Activated CD4-positive, alpha-beta memory T cell treated with anti-CD3 and anti-CD28 coated beads for 36 hours (primary cell): ENCODE results near the gene TMC3. TPM values are rescaled to one million over a fixed set of nuclear protein-coding genes. Genes with fewer than 3 reads are reported as not detected.

ENCODE experiments used
- CTCF ChIA-PET: fragments of 350-600 bp; sonication (Branson Sonifier 250); formaldehyde crosslinking; loops from one replicate; lab custom pipeline; 2021; ENCODE audit warnings: antibody characterized with exemption, inconsistent platforms; lab: Charles Lee
- POLR2A ChIA-PET: fragments of 350-600 bp; sonication (Branson Sonifier 250); formaldehyde crosslinking; loops from one replicate; lab custom pipeline; 2021; ENCODE audit warnings: antibody characterized with exemption; lab: Charles Lee
- DNase-seq: peaks from one replicate; pipeline ENCODE4 v3.0.0-alpha.2; 2020
- H3K27ac Mint-ChIP-seq: one replicate; pipeline ENCODE4 v1.8.0; 2021; ENCODE audit warnings: mixed read lengths
- H3K27me3 Mint-ChIP-seq: one replicate; pipeline ENCODE4 v1.8.0; 2021; ENCODE audit warnings: mixed read lengths
- H3K36me3 Mint-ChIP-seq: one replicate; pipeline ENCODE4 v1.8.0; 2021; ENCODE audit warnings: mixed read lengths
- H3K4me1 Mint-ChIP-seq: one replicate; pipeline ENCODE4 v1.8.0; 2021; ENCODE audit warnings: low read depth, mixed read lengths
- H3K4me3 Mint-ChIP-seq: one replicate; pipeline ENCODE4 v1.8.0; 2021; ENCODE audit warnings: mild to moderate bottlenecking, mixed read lengths
- H3K9me3 Mint-ChIP-seq: one replicate; pipeline ENCODE4 v1.8.0; 2021; ENCODE audit warnings: mixed read lengths
- intact Hi-C: fragments of 100-400 bp; cut with micrococcal nuclease; formaldehyde crosslinking; loops from one replicate; pipeline ENCODE4 v1.15.1; 2023
- total RNA-seq, 2 experiments: library from RNA; stranded (reverse); gene quantifications; one replicate each; pipeline ENCODE4 v1.2.3, GENCODE V29; 2021

Gene TMC3
- total RNA-seq, 2 experiments from 2014 or later, result not detected

GRCh38 chr15:81296673-81297072 is 77.3 kb downstream of the TMC3 start:
- ChIA-PET CTCF (interaction anchor here (0.9 to 2.5 kb wide), 7 partner anchors 11 to 40 kb away, joined by 3 to 28 read pairs (median 4); partner anchors contain the start of gene STARD5), POLR2A (interaction anchor here (1.1 to 4.8 kb wide), 8 partner anchors 8 to 295 kb away, joined by 3 to 20 read pairs (median 6); partner anchors contain the start of gene STARD5)
- Mint-ChIP-seq H3K9me3 (no peaks in the 10 kb centered on the region), H3K4me3 (peak overlapping the region; percentile 99), H3K27me3 (no peaks in the 10 kb centered on the region), H3K4me1 (peaks cover 80% of the 10 kb centered on the region), H3K27ac (peak overlapping the region; percentile 99), H3K36me3 (peaks cover 32% of the 10 kb centered on the region)
- intact Hi-C loops, result loop anchor here (1.0 to 10.0 kb wide), 4 partner anchors 104 to 1322 kb away; partner anchors contain the start of genes BCL2A1 and FAH
- peak; percentile 89 for DNase-seq

- intact Hi-C loops, result loop anchor here (1.0 to 10.0 kb wide), 4 partner anchors 104 to 1321 kb away; partner anchors contain the start of genes BCL2A1 and FAH
- peak overlapping the region; percentile 99 for H3K27ac Mint-ChIP-seq
- peaks cover 31% of the 10 kb centered on the region for H3K36me3 Mint-ChIP-seq
- ChIA-PET CTCF (interaction anchor here (0.9 to 2.5 kb wide), 9 partner anchors 9 to 272 kb away, joined by 3 to 28 read pairs (median 4); partner anchors contain the start of gene STARD5), POLR2A (interaction anchor here (1.1 to 4.8 kb wide), 7 partner anchors 9 to 294 kb away, joined by 3 to 20 read pairs (median 7); partner anchors contain the start of gene STARD5)
- no peaks in the 10 kb centered on the region for H3K9me3 Mint-ChIP-seq
- peaks cover 80% of the 10 kb centered on the region for H3K4me1 Mint-ChIP-seq
- no peaks in the 10 kb centered on the region for H3K27me3 Mint-ChIP-seq
- peak overlapping the region; percentile 99 for H3K4me3 Mint-ChIP-seq
- DNase-seq, result no peak
Measured at GRCh38 chr15:81296186-81296585, 77.8 kb downstream of the TMC3 start.

GRCh38 chr15:81295486-81296121 is 78.4 kb downstream of the TMC3 start:
- H3K27me3 Mint-ChIP-seq, result no peaks in the 10 kb centered on the region
- peak; percentile 41 for DNase-seq
- POLR2A ChIA-PET, result interaction anchor here (1.1 to 3.3 kb wide), 5 partner anchors 8 to 295 kb away, joined by 4 to 14 read pairs (median 7); partner anchors contain the start of gene TLNRD1
- peaks cover 29% of the 10 kb centered on the region for H3K36me3 Mint-ChIP-seq
- H3K9me3 Mint-ChIP-seq, result no peaks in the 10 kb centered on the region
- intact Hi-C loops, result loop anchor here (1.0 to 10.0 kb wide), 4 partner anchors 105 to 1321 kb away; partner anchors contain the start of genes BCL2A1 and FAH
- H3K27ac Mint-ChIP-seq, result peak overlapping the region; percentile 99
- CTCF ChIA-PET, result interaction anchor here (0.8 to 2.5 kb wide), 4 partner anchors 9 to 272 kb away, joined by 3 to 28 read pairs (median 5); no protein-coding TSS in a partner anchor
- peak overlapping the region; percentile 99 for H3K4me3 Mint-ChIP-seq
- peaks cover 78% of the 10 kb centered on the region for H3K4me1 Mint-ChIP-seq

- intact Hi-C loops, result loop anchor here (1.0 to 10.0 kb wide), 10 partner anchors 8 to 1320 kb away; partner anchors contain the start of genes BCL2A1, FAH, MEX3B and STARD5
- ChIA-PET POLR2A (interaction anchor here (1.0 to 2.5 kb wide), 3 partner anchors 9 to 294 kb away, joined by 4 to 7 read pairs (median 6); partner anchors contain the start of gene TLNRD1), CTCF (interaction anchor here (1.1 to 5.7 kb wide), 7 partner anchors 8 to 42 kb away, joined by 3 to 54 read pairs (median 6); no protein-coding TSS in a partner anchor)
- H3K4me1 Mint-ChIP-seq, result peaks cover 84% of the 10 kb centered on the region
- peak overlapping the region; percentile 82 for H3K4me3 Mint-ChIP-seq
- peak overlapping the region; percentile 99 for H3K27ac Mint-ChIP-seq
- H3K27me3 Mint-ChIP-seq, result no peaks in the 10 kb centered on the region
- DNase-seq, result peak; percentile 51
- H3K36me3 Mint-ChIP-seq, result peaks cover 19% of the 10 kb centered on the region
- no peaks in the 10 kb centered on the region for H3K9me3 Mint-ChIP-seq
Measured at GRCh38 chr15:81294516-81294880, 79.5 kb downstream of the TMC3 start.

GRCh38 chr15:81293728-81294515 is 80.1 kb downstream of the TMC3 start:
- intact Hi-C loops, result loop anchor here (1.0 to 10.0 kb wide), 10 partner anchors 8 to 1319 kb away; partner anchors contain the start of genes BCL2A1, FAH, MEX3B and STARD5
- peak overlapping the region; percentile 99 for H3K27ac Mint-ChIP-seq
- ChIA-PET POLR2A (interaction anchor here (0.8 to 3.5 kb wide), 5 partner anchors 8 to 294 kb away, joined by 3 to 24 read pairs (median 6); partner anchors contain the start of gene TLNRD1), CTCF (interaction anchor here (1.1 to 5.7 kb wide), 7 partner anchors 8 to 43 kb away, joined by 3 to 54 read pairs (median 6); no protein-coding TSS in a partner anchor)
- peaks cover 82% of the 10 kb centered on the region for H3K4me1 Mint-ChIP-seq
- no peaks in the 10 kb centered on the region for H3K27me3 Mint-ChIP-seq
- no peaks in the 10 kb centered on the region for H3K9me3 Mint-ChIP-seq
- peak; percentile 88 for DNase-seq
- peak overlapping the region; percentile 82 for H3K4me3 Mint-ChIP-seq
- peaks cover 14% of the 10 kb centered on the region for H3K36me3 Mint-ChIP-seq

- POLR2A ChIA-PET, result interaction anchor here (0.8 to 3.5 kb wide), 5 partner anchors 9 to 292 kb away, joined by 3 to 24 read pairs (median 4); partner anchors contain the start of genes STARD5 and TLNRD1
- H3K9me3 Mint-ChIP-seq, result peaks cover 3% of the 10 kb centered on the region
- intact Hi-C loops, result loop anchor here (5.0 to 10.0 kb wide), 4 partner anchors 488 to 1318 kb away; partner anchors contain the start of genes BCL2A1, FAH and MEX3B
- H3K36me3 Mint-ChIP-seq, result peaks cover 14% of the 10 kb centered on the region
- H3K4me1 Mint-ChIP-seq, result peaks cover 89% of the 10 kb centered on the region
- H3K4me3 Mint-ChIP-seq, result peak overlapping the region; percentile 82
- CTCF ChIA-PET, result interaction anchor here (1.6 to 5.7 kb wide), 6 partner anchors 9 to 27 kb away, joined by 5 to 54 read pairs (median 9); no protein-coding TSS in a partner anchor
- H3K27me3 Mint-ChIP-seq, result no peaks in the 10 kb centered on the region
- H3K27ac Mint-ChIP-seq, result peak overlapping the region; percentile 99
- DNase-seq, result peak; percentile 77
Measured at GRCh38 chr15:81292523-81293001, 81.5 kb downstream of the TMC3 start.

- H3K27ac Mint-ChIP-seq, result peak overlapping the region; percentile 99
- POLR2A ChIA-PET, result interaction anchor here (0.6 to 3.5 kb wide), 7 partner anchors 9 to 291 kb away, joined by 3 to 24 read pairs (median 4); partner anchors contain the start of genes STARD5 and TLNRD1
- H3K4me1 Mint-ChIP-seq, result peaks cover 89% of the 10 kb centered on the region
- intact Hi-C loops, result loop anchor here (5.0 to 10.0 kb wide), 4 partner anchors 487 to 1317 kb away; partner anchors contain the start of genes BCL2A1, FAH and MEX3B
- H3K9me3 Mint-ChIP-seq, result peaks cover 4% of the 10 kb centered on the region
- DNase-seq, result no peak
- H3K27me3 Mint-ChIP-seq, result no peaks in the 10 kb centered on the region
- peaks cover 11% of the 10 kb centered on the region for H3K36me3 Mint-ChIP-seq
- CTCF ChIA-PET, result interaction anchor here (1.1 to 5.7 kb wide), 7 partner anchors 9 to 44 kb away, joined by 3 to 54 read pairs (median 7); no protein-coding TSS in a partner anchor
- H3K4me3 Mint-ChIP-seq, result peak overlapping the region; percentile 82
Measured at GRCh38 chr15:81291916-81292522, 82.0 kb downstream of the TMC3 start.

GRCh38 chr15:81289910-81290309 is 84.1 kb downstream of the TMC3 start:
- H3K4me1 Mint-ChIP-seq, result peaks cover 89% of the 10 kb centered on the region
- no peaks in the 10 kb centered on the region for H3K27me3 Mint-ChIP-seq
- intact Hi-C loops, result loop anchor here (5.0 to 10.0 kb wide), 4 partner anchors 485 to 1315 kb away; partner anchors contain the start of genes BCL2A1, FAH and MEX3B
- no peak overlapping the region for H3K4me3 Mint-ChIP-seq
- DNase-seq, result no peak
- H3K36me3 Mint-ChIP-seq, result peaks cover 6% of the 10 kb centered on the region
- H3K9me3 Mint-ChIP-seq, result peaks cover 6% of the 10 kb centered on the region
- H3K27ac Mint-ChIP-seq, result peak overlapping the region; percentile 11
- ChIA-PET CTCF (interaction anchor here (1.3 to 5.7 kb wide), 3 partner anchors 14 to 112 kb away, joined by 5 to 54 read pairs (median 45); no protein-coding TSS in a partner anchor), POLR2A (no interaction called here)

- no peak for DNase-seq
- H3K27ac Mint-ChIP-seq, result no peak overlapping the region
- ChIA-PET CTCF (interaction anchor here (5.7 kb wide), 1 partner anchor 23 kb away, joined by 54 read pairs; no protein-coding TSS in a partner anchor), POLR2A (no interaction called here)
- no peaks in the 10 kb centered on the region for H3K27me3 Mint-ChIP-seq
- H3K4me3 Mint-ChIP-seq, result no peak overlapping the region
- H3K9me3 Mint-ChIP-seq, result peaks cover 6% of the 10 kb centered on the region
- peaks cover 6% of the 10 kb centered on the region for H3K36me3 Mint-ChIP-seq
- intact Hi-C loops, result no loop called here
- H3K4me1 Mint-ChIP-seq, result peaks cover 83% of the 10 kb centered on the region
Measured at GRCh38 chr15:81288616-81289015, 85.4 kb downstream of the TMC3 start.

GRCh38 chr15:81288040-81288439 is 86.0 kb downstream of the TMC3 start:
- intact Hi-C loops, result no loop called here

More at GRCh38 chr15:81288040-81288439, 86.0 kb downstream of the TMC3 start:
- peaks cover 6% of the 10 kb centered on the region for H3K36me3 Mint-ChIP-seq
- peaks cover 6% of the 10 kb centered on the region for H3K9me3 Mint-ChIP-seq
- peak overlapping the region; percentile 40 for H3K27ac Mint-ChIP-seq
- no peak for DNase-seq
- ChIA-PET CTCF (interaction anchor here (0.6 to 3.0 kb wide), 4 partner anchors 13 to 758 kb away, joined by 3 to 32 read pairs (median 12); no protein-coding TSS in a partner anchor), POLR2A (interaction anchor here (2.6 kb wide), 1 partner anchor 9 kb away, joined by 14 read pairs; no protein-coding TSS in a partner anchor)
- no peaks in the 10 kb centered on the region for H3K27me3 Mint-ChIP-seq
- peaks cover 79% of the 10 kb centered on the region for H3K4me1 Mint-ChIP-seq
- H3K4me3 Mint-ChIP-seq, result no peak overlapping the region
